HEK293 (cell line): Measurements from ENCODE around the gene PCDH12.

Source experiments
- EGR2 ChIP-seq: fragments of 450-650 bp; formaldehyde crosslinking; IDR thresholded peaks from 2 replicates; pipeline ENCODE4 v1.5.1; 2016; ENCODE audit warnings: low read depth, missing biosample characterization, missing genetic modification characterization
- KLF1 ChIP-seq: fragments of 450-650 bp; formaldehyde crosslinking; IDR thresholded peaks from 2 replicates; pipeline ENCODE4 v1.5.1; 2016; ENCODE audit warnings: missing biosample characterization, missing genetic modification characterization
- KLF8 ChIP-seq: fragments of 450-650 bp; formaldehyde crosslinking; IDR thresholded peaks from 2 replicates; pipeline ENCODE4 v1.5.1; 2016; ENCODE audit warnings: missing biosample characterization, missing genetic modification characterization
- SP7 ChIP-seq: fragments of 450-650 bp; formaldehyde crosslinking; IDR thresholded peaks from 2 replicates; pipeline ENCODE4 v1.5.1; 2016; ENCODE audit warnings: missing biosample characterization, missing genetic modification characterization
- ZBTB17 ChIP-seq: fragments of 450-650 bp; formaldehyde crosslinking; IDR thresholded peaks from 2 replicates; pipeline ENCODE4 v1.5.1; 2016; ENCODE audit warnings: missing biosample characterization, missing genetic modification characterization
- ZBTB48 ChIP-seq: fragments of 450-650 bp; formaldehyde crosslinking; IDR thresholded peaks from 2 replicates; pipeline ENCODE4 v1.5.1; 2016; ENCODE audit warnings: missing biosample characterization, missing genetic modification characterization
- ZBTB8A ChIP-seq: fragments of 450-650 bp; formaldehyde crosslinking; IDR thresholded peaks from 2 replicates; pipeline ENCODE4 v1.5.1; 2016; ENCODE audit warnings: missing biosample characterization, missing genetic modification characterization
- ZNF133 ChIP-seq: fragments of 450-650 bp; formaldehyde crosslinking; IDR thresholded peaks from 2 replicates; pipeline ENCODE4 v1.5.1; 2016; ENCODE audit warnings: missing biosample characterization, missing genetic modification characterization
- ZNF146 ChIP-seq: fragments of 450-650 bp; formaldehyde crosslinking; IDR thresholded peaks from 2 replicates; pipeline ENCODE4 v1.5.1; 2016; ENCODE audit warnings: missing biosample characterization, missing genetic modification characterization
- ZNF155 ChIP-seq: fragments of 450-650 bp; formaldehyde crosslinking; IDR thresholded peaks from 2 replicates; pipeline ENCODE4 v1.5.1; 2016; ENCODE audit warnings: missing biosample characterization, missing genetic modification characterization
- ZNF2 ChIP-seq: fragments of 450-650 bp; formaldehyde crosslinking; IDR thresholded peaks from 2 replicates; pipeline ENCODE4 v1.5.1; 2016; ENCODE audit warnings: missing biosample characterization, missing genetic modification characterization
- ZNF335 ChIP-seq: fragments of 450-650 bp; formaldehyde crosslinking; conservative IDR thresholded peaks from 2 replicates; pipeline ENCODE4 v1.5.1; 2016; ENCODE audit warnings: missing biosample characterization, missing genetic modification characterization
- ZNF521 ChIP-seq: fragments of 450-650 bp; formaldehyde crosslinking; IDR thresholded peaks from 2 replicates; pipeline ENCODE4 v1.5.1; 2017; ENCODE audit warnings: missing biosample characterization, mild to moderate bottlenecking, missing genetic modification characterization
- ZNF624 ChIP-seq: fragments of 450-650 bp; formaldehyde crosslinking; IDR thresholded peaks from 2 replicates; pipeline ENCODE4 v1.5.1; 2017; ENCODE audit warnings: missing biosample characterization, missing genetic modification characterization
- ZNF660 ChIP-seq: fragments of 450-650 bp; IDR thresholded peaks from 2 replicates; pipeline ENCODE4 v1.5.1; 2018; ENCODE audit warnings: missing biosample characterization, mild to moderate bottlenecking, missing genetic modification characterization
- ZNF776 ChIP-seq: fragments of 450-650 bp; formaldehyde crosslinking; IDR thresholded peaks from 2 replicates; pipeline ENCODE4 v1.5.0; 2017; ENCODE audit warnings: missing biosample characterization, missing genetic modification characterization, borderline replicate concordance
- ZSCAN30 ChIP-seq: fragments of 450-650 bp; IDR thresholded peaks from 2 replicates; pipeline ENCODE4 v1.5.1; 2018; ENCODE audit warnings: missing biosample characterization, mild to moderate bottlenecking, missing genetic modification characterization, moderate library complexity
- TF ChIP-seq, protein P1 (sequence below): fragments of 450-650 bp; formaldehyde crosslinking; IDR thresholded peaks from 2 replicates; pipeline ENCODE4 v1.5.1; 2016; ENCODE audit warnings: missing biosample characterization, missing genetic modification characterization
- TF ChIP-seq, protein P2 (sequence below): fragments of 450-650 bp; formaldehyde crosslinking; IDR thresholded peaks from 2 replicates; pipeline ENCODE4 v1.5.1; 2016; ENCODE audit warnings: missing biosample characterization, missing genetic modification characterization
- TF ChIP-seq, protein P3 (sequence below): fragments of 450-650 bp; formaldehyde crosslinking; conservative IDR thresholded peaks from 2 replicates; pipeline ENCODE4 v1.5.1; 2016; ENCODE audit warnings: low read depth, missing biosample characterization, missing genetic modification characterization
- TF ChIP-seq, protein P4 (sequence below): fragments of 450-650 bp; formaldehyde crosslinking; IDR thresholded peaks from 2 replicates; pipeline ENCODE4 v1.5.1; 2016; ENCODE audit warnings: missing biosample characterization, missing genetic modification characterization
- TF ChIP-seq, protein P5 (sequence below): fragments of 450-650 bp; formaldehyde crosslinking; IDR thresholded peaks from 2 replicates; pipeline ENCODE4 v1.5.1; 2016; ENCODE audit warnings: missing biosample characterization, missing genetic modification characterization

PCDH12 gene

DNA sequence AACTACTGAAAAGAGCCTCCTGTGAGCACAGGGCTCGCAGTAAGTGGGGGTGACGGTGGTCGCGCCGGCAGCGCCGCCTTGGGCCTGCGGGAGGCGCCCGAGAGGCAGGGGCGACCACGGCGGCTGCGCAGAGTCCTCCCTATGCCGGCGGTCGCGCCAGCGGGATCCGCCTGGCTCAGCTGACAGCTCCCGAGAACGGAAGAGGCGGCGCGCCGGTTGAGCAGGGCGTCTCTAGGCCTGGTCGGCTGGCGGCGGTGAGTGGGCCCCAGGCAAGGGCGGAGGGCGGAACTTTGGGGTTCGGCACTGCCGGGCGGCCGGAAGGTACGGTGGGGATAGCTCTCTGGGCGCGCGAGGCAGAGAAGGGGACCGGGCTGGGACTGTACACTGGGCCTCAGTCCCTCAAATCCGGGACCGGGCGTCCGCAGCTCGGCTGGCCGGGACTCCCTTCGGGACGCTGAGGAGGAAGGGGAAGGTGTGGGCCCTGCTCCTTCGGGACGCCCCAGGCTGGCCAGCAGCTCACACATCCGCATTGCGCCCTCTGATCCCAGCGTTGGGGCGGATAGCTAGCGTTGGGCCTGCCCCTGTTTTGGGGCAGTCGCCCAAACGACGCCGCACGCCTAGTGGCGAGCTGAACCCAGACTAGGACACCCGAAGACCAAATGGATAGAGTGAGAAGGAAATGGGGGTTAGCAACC is 11.1 kb upstream of the PCDH12 start, which contains the start of gene RNF14 (continued):
- TF ChIP-seq, protein P1, sequence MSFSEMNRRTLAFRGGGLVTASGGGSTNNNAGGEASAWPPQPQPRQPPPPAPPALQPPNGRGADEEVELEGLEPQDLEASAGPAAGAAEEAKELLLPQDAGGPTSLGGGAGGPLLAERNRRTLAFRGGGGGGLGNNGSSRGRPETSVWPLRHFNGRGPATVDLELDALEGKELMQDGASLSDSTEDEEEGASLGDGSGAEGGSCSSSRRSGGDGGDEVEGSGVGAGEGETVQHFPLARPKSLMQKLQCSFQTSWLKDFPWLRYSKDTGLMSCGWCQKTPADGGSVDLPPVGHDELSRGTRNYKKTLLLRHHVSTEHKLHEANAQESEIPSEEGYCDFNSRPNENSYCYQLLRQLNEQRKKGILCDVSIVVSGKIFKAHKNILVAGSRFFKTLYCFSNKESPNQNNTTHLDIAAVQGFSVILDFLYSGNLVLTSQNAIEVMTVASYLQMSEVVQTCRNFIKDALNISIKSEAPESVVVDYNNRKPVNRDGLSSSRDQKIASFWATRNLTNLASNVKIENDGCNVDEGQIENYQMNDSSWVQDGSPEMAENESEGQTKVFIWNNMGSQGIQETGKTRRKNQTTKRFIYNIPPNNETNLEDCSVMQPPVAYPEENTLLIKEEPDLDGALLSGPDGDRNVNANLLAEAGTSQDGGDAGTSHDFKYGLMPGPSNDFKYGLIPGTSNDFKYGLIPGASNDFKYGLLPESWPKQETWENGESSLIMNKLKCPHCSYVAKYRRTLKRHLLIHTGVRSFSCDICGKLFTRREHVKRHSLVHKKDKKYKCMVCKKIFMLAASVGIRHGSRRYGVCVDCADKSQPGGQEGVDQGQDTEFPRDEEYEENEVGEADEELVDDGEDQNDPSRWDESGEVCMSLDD, result peak; percentile 91
- TF ChIP-seq ZBTB48 (tag by site-specific recombination), result peak; percentile 81
- TF ChIP-seq, protein P2, sequence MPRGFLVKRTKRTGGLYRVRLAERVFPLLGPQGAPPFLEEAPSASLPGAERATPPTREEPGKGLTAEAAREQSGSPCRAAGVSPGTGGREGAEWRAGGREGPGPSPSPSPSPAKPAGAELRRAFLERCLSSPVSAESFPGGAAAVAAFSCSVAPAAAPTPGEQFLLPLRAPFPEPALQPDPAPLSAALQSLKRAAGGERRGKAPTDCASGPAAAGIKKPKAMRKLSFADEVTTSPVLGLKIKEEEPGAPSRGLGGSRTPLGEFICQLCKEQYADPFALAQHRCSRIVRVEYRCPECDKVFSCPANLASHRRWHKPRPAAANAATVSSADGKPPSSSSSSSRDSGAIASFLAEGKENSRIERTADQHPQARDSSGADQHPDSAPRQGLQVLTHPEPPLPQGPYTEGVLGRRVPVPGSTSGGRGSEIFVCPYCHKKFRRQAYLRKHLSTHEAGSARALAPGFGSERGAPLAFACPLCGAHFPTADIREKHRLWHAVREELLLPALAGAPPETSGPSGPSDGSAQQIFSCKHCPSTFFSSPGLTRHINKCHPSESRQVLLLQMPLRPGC (tag by site-specific recombination), result peak; percentile 59; the same call in 1 of the 2 replicates
- TF ChIP-seq ZNF624, result no peak
- peak; percentile 75 for TF ChIP-seq EGR2 (tag by site-specific recombination)
- TF ChIP-seq ZBTB17 (tag by site-specific recombination), result peak; percentile 94
- peak; percentile 97 for TF ChIP-seq ZBTB8A
- TF ChIP-seq ZNF521 (tag by site-specific recombination), result no peak
- TF ChIP-seq, protein P3, sequence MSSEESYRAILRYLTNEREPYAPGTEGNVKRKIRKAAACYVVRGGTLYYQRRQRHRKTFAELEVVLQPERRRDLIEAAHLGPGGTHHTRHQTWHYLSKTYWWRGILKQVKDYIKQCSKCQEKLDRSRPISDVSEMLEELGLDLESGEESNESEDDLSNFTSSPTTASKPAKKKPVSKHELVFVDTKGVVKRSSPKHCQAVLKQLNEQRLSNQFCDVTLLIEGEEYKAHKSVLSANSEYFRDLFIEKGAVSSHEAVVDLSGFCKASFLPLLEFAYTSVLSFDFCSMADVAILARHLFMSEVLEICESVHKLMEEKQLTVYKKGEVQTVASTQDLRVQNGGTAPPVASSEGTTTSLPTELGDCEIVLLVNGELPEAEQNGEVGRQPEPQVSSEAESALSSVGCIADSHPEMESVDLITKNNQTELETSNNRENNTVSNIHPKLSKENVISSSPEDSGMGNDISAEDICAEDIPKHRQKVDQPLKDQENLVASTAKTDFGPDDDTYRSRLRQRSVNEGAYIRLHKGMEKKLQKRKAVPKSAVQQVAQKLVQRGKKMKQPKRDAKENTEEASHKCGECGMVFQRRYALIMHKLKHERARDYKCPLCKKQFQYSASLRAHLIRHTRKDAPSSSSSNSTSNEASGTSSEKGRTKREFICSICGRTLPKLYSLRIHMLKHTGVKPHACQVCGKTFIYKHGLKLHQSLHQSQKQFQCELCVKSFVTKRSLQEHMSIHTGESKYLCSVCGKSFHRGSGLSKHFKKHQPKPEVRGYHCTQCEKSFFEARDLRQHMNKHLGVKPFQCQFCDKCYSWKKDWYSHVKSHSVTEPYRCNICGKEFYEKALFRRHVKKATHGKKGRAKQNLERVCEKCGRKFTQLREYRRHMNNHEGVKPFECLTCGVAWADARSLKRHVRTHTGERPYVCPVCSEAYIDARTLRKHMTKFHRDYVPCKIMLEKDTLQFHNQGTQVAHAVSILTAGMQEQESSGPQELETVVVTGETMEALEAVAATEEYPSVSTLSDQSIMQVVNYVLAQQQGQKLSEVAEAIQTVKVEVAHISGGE (tag by site-specific recombination), result peak; percentile 94
- TF ChIP-seq ZNF155 (tag by site-specific recombination), result no peak
- TF ChIP-seq ZNF335 (tag by site-specific recombination), result peak; percentile 74
- 0 out of 2 replicates have a peak, but pooled peaks have one; percentile 34 for TF ChIP-seq ZNF133 (tag by site-specific recombination)
- peak; percentile 87 for TF ChIP-seq ZNF2 (tag by site-specific recombination)
- peak; percentile 61 for TF ChIP-seq ZSCAN30 (tag by site-specific recombination)
- no peak for TF ChIP-seq ZNF776 (tag by site-specific recombination)
- peak; percentile 96 for TF ChIP-seq KLF1 (tag by site-specific recombination)
- TF ChIP-seq SP7 (tag by site-specific recombination), result peak; percentile 80
- no peak for TF ChIP-seq ZNF146 (tag by site-specific recombination)
- TF ChIP-seq, protein P4, sequence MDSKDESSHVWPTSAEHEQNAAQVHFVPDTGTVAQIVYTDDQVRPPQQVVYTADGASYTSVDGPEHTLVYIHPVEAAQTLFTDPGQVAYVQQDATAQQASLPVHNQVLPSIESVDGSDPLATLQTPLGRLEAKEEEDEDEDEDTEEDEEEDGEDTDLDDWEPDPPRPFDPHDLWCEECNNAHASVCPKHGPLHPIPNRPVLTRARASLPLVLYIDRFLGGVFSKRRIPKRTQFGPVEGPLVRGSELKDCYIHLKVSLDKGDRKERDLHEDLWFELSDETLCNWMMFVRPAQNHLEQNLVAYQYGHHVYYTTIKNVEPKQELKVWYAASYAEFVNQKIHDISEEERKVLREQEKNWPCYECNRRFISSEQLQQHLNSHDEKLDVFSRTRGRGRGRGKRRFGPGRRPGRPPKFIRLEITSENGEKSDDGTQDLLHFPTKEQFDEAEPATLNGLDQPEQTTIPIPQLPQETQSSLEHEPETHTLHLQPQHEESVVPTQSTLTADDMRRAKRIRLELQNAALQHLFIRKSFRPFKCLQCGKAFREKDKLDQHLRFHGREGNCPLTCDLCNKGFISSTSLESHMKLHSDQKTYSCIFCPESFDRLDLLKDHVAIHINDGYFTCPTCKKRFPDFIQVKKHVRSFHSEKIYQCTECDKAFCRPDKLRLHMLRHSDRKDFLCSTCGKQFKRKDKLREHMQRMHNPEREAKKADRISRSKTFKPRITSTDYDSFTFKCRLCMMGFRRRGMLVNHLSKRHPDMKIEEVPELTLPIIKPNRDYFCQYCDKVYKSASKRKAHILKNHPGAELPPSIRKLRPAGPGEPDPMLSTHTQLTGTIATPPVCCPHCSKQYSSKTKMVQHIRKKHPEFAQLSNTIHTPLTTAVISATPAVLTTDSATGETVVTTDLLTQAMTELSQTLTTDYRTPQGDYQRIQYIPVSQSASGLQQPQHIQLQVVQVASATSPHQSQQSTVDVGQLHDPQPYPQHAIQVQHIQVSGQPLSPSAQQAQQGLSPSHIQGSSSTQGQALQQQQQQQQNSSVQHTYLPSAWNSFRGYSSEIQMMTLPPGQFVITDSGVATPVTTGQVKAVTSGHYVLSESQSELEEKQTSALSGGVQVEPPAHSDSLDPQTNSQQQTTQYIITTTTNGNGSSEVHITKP (tag by site-specific recombination), result peak; percentile 54; the same call in 1 of the 2 replicates
- TF ChIP-seq KLF8 (tag by site-specific recombination), result peak; percentile 95
- TF ChIP-seq, protein P5, sequence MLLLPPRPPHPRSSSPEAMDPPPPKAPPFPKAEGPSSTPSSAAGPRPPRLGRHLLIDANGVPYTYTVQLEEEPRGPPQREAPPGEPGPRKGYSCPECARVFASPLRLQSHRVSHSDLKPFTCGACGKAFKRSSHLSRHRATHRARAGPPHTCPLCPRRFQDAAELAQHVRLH (tag by site-specific recombination), result peak; percentile 63
- peak; percentile 89 for TF ChIP-seq ZNF660 (tag by site-specific recombination)
